Measurements from ENCODE around the gene DTNB.

Gene DTNB

DNA sequence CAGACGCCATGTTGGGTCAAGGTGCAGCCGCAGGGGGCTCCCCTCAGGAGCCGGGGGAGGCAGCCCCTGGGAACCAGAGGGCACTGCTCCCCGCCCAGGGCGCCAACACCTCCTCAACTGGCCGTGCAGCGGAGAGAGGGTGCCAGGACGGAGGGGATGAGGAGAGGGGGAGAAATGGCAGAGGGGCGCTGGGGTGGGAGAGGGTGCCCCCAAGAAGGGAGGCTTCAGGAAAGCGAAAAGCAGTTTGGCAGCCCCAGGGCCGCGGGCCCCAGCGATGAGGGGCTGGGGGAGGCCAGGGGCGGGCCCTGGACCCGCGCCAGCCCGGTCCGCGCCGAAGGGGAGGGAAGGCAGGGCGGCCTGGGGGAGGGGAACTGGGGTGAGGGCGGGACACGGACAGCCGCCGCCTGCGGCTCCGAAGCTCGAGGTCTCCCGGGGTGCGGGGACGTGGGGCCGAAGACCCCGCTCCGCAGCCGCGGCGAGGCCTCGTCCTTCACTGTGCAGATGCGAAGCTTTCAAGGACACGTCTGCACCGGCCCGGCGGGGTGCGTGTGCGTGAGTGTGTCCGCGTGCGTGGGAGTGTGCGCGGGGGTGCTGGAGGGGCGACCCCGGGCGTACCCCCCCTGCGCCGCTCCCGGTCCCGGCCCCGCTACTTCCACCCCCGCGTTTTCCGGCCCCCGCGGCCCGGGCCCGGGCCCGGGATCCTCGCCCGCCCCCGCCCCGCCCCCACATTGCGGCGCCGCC lies 333.0 kb downstream of the DTNB start:
- Histone ChIP-seq H3K9me3 (no peaks in the 10 kb centered on the region), H3K4me3 (ENCODE audit: low read depth in 1 of 2, low read length in 1 of 2) (peak overlapping the region; percentile 58 to 67), H3K4me1 (ENCODE audit: control insufficient read depth in 1 of 2, insufficient read depth in 1 of 2, low read depth in 1 of 2, low read length in 1 of 2) (peaks cover 8 to 20% of the 10 kb centered on the region in 2 experiments), H3K27ac (peak overlapping the region; percentile 67), H3K36me3 (no peaks in the 10 kb centered on the region), H3K27me3 (peaks cover 33% of the 10 kb centered on the region)
- TF ChIP-seq, protein P1, sequence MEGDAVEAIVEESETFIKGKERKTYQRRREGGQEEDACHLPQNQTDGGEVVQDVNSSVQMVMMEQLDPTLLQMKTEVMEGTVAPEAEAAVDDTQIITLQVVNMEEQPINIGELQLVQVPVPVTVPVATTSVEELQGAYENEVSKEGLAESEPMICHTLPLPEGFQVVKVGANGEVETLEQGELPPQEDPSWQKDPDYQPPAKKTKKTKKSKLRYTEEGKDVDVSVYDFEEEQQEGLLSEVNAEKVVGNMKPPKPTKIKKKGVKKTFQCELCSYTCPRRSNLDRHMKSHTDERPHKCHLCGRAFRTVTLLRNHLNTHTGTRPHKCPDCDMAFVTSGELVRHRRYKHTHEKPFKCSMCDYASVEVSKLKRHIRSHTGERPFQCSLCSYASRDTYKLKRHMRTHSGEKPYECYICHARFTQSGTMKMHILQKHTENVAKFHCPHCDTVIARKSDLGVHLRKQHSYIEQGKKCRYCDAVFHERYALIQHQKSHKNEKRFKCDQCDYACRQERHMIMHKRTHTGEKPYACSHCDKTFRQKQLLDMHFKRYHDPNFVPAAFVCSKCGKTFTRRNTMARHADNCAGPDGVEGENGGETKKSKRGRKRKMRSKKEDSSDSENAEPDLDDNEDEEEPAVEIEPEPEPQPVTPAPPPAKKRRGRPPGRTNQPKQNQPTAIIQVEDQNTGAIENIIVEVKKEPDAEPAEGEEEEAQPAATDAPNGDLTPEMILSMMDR (IDR thresholded peaks at IDR 0.05) = no peak

DNA sequence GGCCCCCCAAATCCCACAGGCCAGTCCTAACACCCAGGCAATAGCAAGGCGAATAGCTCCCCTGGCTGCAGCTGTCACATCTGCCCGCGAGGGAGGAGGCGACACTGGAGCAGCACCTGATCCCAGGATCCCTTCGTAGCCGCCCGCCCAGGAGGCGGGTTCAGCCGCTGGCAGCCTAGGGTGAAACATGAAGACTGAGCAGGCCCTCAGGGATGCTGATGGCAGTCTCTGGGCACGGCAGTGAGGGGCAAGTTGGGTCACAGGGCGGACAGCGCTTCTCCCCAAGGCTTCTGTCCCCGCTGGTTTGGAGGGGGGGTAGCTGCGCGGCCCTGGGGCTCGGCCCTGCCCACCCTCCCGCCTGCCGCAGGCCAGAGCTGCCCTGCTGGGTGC lies 333.6 kb downstream of the DTNB start:
- Histone ChIP-seq H3K27ac (no peak overlapping the region), H3K4me1 (ENCODE audit: control insufficient read depth in 1 of 2, insufficient read depth in 1 of 2, low read depth in 1 of 2, low read length in 1 of 2) (peaks cover 8 to 20% of the 10 kb centered on the region in 2 experiments), H3K27me3 (peaks cover 28% of the 10 kb centered on the region), H3K4me3 (ENCODE audit: low read depth in 1 of 2, low read length in 1 of 2) (peak overlapping the region; percentile 17 to 67), H3K36me3 (no peaks in the 10 kb centered on the region), H3K9me3 (no peaks in the 10 kb centered on the region)
- TF ChIP-seq, protein P1 (IDR thresholded peaks at IDR 0.05) = no peak

DNA sequence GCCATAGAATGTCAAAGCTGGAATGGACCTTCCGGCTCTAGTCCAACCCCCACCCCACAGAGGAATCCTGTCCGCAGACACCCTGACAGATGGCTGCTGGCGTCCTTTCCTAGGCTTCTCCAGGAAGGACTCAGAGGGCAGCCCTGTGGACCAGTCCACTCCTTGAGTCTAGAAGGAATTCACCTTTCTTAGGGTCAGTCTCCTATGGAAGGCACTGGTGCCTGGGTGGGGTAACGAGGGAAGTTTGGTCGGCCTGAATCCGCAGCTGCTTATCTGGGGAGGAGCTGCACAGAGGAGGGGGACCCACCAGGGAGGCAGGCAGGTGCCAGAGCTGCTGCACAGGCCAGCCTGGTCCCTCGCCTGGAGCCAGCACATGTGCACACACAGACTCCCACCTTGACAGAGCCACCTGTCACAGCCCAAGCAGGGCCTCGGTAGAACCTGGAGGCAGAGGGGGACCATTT lies 334.1 kb downstream of the DTNB start:
- Histone ChIP-seq H3K9me3 (no peaks in the 10 kb centered on the region), H3K4me1 (ENCODE audit: control insufficient read depth in 1 of 2, insufficient read depth in 1 of 2, low read depth in 1 of 2, low read length in 1 of 2) (peaks cover 8 to 20% of the 10 kb centered on the region in 2 experiments), H3K4me3 (ENCODE audit: low read depth in 1 of 2, low read length in 1 of 2) (peak overlapping the region in 1 of 2 experiments; percentile 17), H3K27me3 (peaks cover 27% of the 10 kb centered on the region), H3K36me3 (no peaks in the 10 kb centered on the region), H3K27ac (no peak overlapping the region)
- TF ChIP-seq, protein P1 (IDR thresholded peaks at IDR 0.05) = no peak

DNA sequence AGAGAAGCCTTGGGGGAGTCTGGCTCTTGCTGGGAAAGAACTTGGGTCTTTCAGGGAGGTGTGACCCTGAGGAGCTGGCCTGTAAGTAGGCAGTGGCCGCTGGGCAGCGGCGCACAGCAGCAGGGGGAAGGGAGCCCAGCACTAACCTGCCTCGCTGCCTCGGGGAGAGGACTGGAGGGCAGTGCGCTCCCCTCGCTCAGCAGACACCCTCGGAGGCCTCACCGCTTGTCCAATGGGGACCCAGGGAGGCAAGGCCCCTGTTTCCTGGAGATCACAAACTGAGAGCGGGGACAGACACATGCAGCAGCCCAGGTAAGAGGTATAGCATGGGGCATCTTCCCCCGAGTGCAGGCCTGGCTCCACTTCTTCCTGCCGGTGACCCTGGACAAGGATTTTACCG lies 335.0 kb downstream of the DTNB start:
- no peak overlapping the region for H3K4me3 ChIP-seq (ENCODE audit: low read depth in 1 of 2, low read length in 1 of 2)
- no peaks in the 10 kb centered on the region for H3K36me3 ChIP-seq
- TF ChIP-seq, protein P1 (IDR thresholded peaks at IDR 0.05) = no peak
- H3K27me3 ChIP-seq = peaks cover 19% of the 10 kb centered on the region
- H3K9me3 ChIP-seq = no peaks in the 10 kb centered on the region
- H3K4me1 ChIP-seq (ENCODE audit: control insufficient read depth in 1 of 2, insufficient read depth in 1 of 2, low read depth in 1 of 2, low read length in 1 of 2) = peaks cover 8 to 20% of the 10 kb centered on the region in 2 experiments
- no peak overlapping the region for H3K27ac ChIP-seq

DNA sequence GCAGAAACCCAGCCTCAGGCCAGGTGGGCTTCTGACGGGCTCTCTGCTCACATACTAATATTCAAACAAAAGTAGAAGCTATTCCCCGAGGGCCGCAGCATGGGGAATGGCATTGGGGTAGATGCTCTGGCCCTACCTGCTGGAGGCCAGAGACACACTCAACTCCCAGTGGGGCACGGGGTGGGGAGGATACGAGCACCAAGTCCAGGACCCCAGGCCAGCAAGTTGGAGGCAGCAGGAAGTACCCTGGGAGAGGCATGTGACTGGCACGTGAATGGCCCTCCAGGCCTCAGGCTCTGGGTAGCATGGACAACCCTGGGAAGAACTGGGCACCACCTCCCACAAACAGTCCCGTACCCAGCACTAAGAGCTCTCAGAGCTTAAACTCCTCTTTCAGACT lies 335.5 kb downstream of the DTNB start:
- TF ChIP-seq, protein P1 (IDR thresholded peaks at IDR 0.05) = no peak
- Histone ChIP-seq H3K27me3 (peaks cover 14% of the 10 kb centered on the region), H3K27ac (no peak overlapping the region), H3K9me3 (no peaks in the 10 kb centered on the region), H3K4me1 (ENCODE audit: control insufficient read depth in 1 of 2, insufficient read depth in 1 of 2, low read depth in 1 of 2, low read length in 1 of 2) (peaks cover 8 to 20% of the 10 kb centered on the region in 2 experiments), H3K4me3 (ENCODE audit: low read depth in 1 of 2, low read length in 1 of 2) (no peak overlapping the region), H3K36me3 (no peaks in the 10 kb centered on the region)

Data from neutrophil (primary cell).